HG03159 (cell line): ENCODE measurements around the gene FCER1G.

Source experiments
- ATAC-seq: cut with Tn5 transposase; IDR thresholded peaks from one replicate; pipeline ENCODE4 v1.9.1; 2021; ENCODE audit warnings: mild to moderate bottlenecking, moderate library complexity; ENCODE audit not compliant: unreplicated experiment

The FCER1G gene

DNA sequence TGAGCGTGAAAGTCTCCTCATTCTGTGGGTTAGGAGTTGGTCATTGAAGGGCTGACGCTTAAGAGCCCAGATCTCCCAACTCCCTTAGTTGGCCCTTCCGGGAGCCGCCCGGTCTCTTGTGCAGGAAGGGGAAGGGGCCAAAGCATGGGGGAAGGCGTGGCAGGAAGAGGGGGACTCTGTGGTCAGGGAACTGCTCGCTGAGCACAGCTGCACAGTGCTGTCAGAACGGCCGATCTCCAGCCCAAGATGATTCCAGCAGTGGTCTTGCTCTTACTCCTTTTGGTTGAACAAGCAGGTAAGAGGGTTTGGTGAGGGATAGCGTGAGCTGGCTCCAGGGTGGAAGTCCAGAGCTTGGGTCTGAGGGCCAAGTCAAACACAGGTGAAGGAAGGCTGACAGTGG lies at the start of gene FCER1G:
Gene FCER1G (plus strand): TSS at position 220 of the 400 bp plus-strand sequence. CDS start 27 bp downstream, at position 247.
- ATAC-seq = no peak

DNA sequence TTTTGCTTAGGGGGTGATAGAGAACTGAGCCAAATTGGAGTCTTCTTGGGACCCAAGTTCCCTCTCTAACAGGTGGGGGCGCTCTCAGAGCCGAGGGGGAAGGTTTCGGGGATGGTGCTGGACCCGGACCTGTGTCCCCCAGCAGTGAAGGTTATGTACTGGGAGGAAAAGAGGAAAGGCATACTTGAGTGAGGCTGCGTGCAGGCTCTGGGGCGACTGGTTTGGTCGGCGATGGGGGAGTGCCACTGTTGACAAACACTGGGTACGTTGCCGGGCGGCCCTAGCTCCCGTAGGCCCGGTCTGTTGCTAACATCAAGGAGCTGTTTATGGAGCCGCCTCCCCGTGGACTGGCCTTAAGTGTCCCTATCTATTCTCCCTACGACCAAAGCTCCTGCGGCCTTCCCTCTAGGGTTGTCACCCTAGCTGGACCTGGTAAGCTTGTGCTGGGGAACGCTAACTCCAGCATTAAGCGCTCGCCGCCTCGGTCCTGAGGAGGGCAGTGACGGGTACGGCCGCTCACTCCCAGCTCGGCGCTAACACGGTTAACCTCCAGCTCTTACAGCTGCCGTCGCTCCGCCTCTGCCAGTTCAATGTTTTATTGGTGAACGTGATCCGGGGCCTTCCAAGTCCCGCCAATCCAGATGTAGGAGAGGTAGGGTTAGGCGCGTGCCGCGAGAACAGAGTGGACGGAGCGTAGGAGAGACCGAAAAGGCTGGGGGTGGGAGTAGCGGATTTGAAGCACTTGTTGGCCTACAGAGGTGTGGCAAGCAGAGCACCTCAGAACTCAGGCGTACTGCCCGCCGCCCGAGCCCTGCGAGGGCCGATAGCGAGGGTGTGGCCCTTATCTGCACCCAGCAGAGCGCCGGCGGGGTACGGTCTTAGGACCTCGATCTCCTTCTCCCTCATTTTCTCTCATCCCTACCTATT lies 49.1 kb upstream of the FCER1G start, which contains the start of gene PPOX:
Gene PPOX (plus strand): TSS at position 685 of the 927 bp plus-strand sequence. CDS start 422 bp downstream, outside the sequence.
- ATAC-seq = peak; percentile 88

DNA sequence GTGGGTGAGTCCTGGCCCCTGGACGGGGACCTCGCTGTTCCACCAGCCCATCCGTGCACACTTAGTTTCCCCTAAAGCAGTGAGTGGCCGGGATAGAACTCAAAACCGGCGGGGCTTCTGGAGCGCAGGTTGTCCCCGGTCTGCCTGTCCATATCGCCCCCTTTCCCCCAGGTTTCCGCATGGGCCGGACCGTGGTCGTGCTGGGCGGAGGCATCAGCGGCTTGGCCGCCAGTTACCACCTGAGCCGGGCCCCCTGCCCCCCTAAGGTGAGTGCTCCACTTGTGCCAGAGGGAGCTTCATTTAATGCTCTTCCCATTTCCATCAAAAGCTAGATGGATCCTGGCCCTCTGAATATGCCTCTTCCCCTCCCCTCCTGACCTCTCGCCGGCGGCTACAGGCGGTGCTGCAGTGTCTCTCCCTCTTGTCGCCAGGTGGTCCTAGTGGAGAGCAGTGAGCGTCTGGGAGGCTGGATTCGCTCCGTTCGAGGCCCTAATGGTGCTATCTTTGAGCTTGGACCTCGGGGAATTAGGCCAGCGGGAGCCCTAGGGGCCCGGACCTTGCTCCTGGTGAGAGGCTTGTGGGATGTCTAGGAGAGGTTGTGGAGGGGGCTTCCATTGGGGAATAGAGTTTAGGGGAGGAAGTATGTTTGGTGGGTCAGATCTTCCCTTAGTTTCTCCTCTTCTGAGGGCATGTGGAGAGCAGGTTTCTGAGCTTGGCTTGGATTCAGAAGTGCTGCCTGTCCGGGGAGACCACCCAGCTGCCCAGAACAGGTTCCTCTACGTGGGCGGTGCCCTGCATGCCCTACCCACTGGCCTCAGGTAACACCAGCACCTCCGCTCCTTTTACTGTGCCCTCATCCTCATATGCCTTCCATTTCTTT lies 48.2 kb upstream of the FCER1G start:
- no peak for ATAC-seq

DNA sequence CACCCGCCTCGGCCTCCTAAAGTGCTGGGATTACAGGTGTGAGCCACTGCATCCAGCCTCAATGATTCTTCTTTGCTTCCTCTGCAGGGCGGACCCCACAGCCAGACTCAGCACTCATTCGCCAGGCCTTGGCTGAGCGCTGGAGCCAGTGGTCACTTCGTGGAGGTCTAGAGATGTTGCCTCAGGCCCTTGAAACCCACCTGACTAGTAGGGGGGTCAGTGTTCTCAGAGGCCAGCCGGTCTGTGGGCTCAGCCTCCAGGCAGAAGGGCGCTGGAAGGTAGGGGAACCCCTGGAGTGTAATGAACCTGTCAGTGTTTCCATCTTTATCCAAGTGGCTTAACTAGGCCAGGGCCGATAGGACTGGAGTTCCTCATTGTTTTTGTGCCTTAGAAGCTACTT lies 46.2 kb upstream of the FCER1G start:
- no peak for ATAC-seq

DNA sequence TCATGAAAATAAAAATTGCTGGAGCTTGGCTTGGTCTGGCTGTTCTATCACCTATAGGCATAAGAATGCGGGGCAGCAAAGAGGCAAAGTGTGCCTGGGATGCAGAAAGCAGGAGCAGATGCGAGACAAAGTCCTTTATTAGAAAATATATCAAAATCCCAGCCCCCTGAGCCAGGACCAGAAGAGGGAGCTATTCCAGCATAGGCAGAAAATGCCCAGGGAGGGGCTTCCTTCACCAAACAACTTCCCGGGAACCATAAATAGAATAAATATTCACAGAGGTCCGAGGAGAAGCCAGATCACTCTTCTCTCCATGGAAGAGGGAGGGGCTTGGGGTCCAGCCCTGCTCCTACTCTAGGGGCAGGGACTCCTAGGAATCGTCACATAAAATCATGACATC lies 43.9 kb upstream of the FCER1G start:
- no peak for ATAC-seq

DNA sequence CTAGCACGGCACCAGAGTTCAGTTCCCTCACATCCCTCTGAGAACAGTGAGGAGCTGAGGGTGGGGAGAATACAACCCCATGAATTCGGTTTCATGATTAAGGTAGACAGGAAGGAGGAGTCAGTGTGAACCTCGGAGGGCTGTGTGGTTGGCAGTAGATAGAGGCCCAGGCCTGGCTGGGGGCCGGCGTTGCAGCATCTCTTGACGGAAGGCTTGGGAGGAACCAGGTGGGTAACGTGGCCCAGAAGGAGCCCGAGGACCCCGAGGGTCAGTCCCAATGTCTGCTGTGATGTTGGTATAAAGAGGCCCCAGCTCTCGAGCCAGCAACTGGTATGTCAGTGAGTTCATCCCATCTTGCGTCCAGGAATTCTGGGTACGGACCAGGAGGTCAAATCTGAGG lies 43.4 kb upstream of the FCER1G start:
- ATAC-seq = no peak

DNA sequence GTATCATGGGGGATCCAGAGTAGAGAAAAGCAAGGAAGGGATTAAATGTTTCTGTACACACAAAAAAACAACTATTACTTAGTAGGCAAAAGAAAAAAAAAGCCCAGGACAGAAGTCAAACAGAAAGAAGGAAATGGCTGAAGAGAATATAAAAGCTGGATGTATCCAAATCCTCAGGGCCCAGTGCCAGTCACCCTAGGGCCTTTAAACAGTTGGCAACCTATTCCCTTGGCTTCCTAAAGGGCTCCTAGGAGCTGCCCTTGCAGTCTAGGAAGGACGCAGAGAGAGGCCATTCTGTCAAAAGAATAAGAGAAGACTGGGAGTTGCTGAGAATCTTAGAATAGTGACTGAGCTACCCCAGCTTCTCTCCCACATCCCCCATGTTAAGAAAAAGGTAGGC lies 42.7 kb upstream of the FCER1G start:
- ATAC-seq = no peak

DNA sequence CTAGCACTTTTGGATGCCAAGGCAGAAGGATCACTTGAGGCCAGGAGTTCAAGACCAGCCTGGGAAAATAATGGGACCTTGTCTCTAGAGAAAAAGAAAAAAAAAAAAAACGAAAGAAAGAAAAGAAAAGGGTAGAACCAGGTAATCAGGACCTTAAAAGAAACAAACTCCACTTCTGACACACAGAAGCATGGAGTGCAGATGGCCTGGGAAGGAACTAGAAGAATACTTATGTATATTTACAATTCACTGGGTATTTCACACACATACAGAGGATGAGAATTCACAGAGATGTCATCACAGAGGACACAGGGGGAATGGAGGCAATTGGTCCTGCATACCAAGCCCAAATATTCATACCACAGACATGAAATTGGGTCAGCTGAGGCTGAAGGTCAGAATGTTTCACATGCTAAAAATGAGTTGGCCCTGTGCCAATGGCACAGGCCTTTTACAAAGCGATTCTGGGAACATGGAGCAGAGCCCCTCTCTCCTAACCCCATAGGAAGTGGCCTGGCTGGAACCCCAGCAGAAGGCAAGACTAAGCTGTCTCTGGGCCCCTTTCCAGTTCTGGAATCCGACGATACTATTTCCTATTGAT lies 42.2 kb upstream of the FCER1G start:
- no peak for ATAC-seq

DNA sequence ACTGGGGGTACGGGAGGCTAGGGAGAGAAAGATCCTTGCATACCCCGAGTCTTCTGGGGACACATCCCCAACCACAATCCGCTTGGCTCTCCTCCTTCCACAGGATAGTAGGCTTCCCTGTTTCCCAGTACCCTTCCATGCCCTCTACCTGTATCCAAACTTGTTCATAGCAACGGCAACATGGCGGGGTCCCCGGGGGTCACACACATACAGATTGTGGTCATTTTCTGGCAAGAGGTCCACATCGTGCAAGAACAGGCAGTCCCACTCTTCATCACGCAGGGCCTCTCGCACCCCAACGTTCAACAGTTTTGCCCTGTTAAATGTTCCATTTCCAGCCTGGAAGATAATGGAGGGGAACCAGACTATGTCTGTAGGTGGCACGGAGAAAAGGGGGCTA lies 41.4 kb upstream of the FCER1G start:
- ATAC-seq = no peak

DNA sequence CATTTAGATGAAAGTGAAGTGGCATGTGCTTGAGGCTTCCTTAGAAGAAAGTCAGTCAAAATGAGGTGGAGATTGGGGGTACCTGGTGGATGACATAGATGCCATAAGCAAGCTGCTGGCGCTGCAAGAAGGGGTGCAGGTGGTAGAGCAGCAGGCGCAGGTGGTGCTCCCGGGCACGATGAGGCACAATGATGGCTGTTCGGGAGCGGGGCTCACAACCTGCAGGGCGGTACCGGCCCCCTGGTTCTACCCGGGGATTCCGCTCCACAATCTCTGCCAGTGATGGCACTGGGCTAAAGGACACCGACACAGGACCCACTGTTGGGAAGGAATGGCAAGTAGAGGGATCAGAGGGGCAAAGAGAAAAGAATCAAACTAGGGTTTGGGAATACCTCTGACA lies 40.2 kb upstream of the FCER1G start:
- ATAC-seq = no peak

DNA sequence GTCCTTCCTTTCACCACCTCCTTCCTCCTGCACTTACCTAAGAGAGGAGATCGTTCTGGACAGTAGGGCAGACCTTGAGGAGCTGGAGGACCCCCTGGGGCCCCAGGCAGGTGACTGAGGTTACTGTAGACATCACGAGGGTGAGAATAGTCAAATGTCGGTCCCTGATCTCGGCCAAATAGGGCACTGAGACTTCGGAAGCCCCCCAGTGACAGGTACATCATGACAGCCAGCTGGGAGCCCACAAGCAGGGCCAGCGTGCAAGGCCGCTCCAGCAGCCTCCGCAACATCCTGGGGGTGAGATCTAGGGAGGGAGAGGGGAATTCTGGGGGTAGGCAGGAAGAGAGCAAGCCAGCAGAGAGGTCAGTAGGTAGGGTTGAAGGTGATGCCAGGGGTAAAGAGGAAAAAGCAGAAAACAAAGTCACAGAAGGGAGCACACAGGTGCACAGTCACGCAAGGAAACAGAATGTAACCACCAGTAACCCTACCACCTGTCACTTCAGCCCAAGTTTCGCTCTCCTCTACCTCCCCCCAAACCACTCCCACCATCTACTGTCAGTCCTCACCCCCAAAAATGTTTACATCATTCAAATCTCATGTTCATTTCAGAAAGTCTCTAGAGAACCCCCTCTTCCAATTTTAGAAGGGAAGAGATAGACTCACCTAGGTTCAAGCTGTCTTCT lies 39.2 kb upstream of the FCER1G start:
- no peak for ATAC-seq

DNA sequence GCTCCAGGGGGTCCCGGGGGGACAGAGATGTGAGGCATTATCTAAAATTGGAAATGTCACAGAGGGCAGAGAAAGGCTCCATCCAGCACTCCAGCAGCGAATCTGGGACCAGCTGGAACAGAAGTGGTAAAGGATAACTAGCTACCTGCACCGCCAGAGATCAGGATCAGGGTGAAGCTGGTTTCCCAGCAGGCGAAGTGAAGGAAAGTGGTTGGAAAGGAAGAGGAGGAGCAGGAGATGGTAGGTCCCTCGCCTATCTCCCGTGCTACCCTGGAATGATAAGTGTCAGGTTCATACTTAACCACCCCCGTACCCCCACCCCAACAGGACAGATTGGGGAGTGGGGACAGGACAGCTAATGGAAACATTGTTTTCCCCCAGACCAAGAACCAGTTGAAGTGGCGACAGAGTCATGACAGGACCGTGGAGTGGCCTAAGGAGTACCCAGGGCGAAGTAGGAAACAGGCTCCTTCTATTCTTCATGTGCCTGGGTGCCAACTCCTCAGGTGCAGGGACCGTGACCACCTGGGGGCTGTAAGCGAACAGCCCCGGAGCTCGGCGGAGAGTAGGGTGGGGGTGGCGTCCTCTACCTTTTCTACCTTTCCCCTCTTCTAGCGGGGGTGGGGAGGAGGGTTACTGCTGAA lies 38.5 kb upstream of the FCER1G start:
- peak; percentile 12 for ATAC-seq

DNA sequence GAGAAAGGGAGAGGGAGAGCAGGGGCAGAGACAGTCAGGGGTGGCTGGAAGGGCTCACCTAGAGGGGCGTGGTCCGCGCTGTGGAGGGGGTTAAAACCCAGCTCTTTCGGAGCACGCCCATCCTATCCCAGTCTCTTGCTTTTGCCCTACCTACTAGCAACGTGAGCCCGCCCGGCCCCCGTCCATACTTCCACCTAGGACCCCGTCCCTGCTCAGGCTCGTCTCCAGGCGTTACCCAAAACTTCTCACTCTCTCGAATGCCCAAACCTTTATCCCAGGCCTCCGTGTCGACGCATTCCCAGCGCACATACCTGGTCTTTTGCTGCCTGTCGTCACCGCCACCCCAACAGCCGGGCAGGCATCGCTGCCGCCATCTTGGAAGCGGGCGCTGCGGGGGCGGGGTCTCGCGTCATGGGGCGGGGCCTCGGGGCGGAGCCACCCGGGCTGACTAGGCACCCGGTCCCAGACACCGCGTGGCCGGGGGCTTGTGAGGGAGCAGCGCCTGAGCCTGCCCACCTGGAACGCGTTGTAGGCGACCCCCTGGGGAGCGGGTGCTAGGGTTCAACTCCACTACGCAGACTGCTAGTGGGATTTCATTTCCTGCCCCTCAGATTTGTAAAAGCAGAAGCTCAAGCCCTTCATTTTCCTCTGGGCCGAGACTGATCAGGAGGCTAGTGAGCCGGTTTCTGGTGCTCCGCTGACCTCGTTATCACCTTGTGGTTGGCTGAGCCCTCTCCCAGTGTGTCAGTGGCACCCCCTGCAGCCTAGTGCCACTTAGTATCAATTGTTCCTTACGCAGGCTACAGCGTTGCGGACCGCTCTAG lies 37.8 kb upstream of the FCER1G start, which contains the start of gene B4GALT3:
Gene B4GALT3 (minus strand): TSS at position 396 of the 824 bp plus-strand sequence. CDS start 1,447 bp downstream, outside the sequence.
- ATAC-seq = peak; percentile 65

DNA sequence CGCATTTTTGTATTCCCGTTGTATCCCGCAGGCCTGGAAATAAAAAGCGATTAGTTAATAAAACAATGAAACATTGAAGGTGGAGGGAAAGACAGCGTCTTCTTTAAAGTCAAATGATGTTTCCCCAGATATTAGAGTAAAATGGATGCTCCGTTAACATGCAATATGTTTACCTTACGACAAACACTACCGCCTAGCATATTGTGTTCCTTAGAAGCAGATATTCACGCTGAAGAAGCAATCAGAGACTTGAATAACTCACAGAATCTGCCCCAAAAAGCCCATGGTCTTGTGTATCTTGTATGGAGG lies 37.2 kb upstream of the FCER1G start:
- no peak for ATAC-seq

DNA sequence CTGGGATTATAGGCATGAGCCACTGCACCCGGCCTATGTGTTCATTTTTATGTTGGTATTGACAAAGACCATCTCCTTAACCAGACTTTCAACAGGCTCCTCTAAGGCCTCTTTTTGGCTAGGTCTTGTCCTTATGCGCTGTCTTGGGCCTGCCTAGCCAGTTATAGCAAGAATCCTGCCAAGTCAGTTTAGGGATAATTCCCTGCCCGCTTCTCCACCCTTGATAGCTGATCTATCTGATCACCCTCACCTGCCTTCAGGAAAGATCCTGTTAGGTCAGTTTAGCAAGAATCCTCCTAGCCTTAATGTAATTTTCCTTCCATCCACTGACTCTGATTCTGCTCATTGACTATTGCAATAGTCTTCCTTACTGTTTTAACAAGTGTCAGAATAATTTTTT lies 35.4 kb upstream of the FCER1G start:
- no peak for ATAC-seq

DNA sequence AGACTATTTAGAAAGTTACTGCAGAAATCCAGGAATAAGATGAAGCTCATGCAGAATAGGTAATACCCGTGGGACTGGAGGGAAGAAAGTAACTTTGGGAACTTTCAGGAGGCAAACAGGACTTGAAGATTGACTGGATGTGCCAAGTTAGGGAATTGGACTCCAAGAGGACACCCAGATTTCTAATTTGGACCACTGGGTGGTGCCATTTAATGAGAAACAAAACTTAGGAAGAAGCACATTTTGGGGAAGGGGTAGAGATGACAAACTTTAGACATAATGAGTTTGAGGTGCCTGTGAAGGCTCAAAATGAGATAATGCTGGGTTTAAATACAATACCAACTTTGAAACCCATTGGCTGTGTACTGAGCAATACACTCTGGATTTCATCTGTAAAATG lies 34.5 kb upstream of the FCER1G start:
- no peak for ATAC-seq

DNA sequence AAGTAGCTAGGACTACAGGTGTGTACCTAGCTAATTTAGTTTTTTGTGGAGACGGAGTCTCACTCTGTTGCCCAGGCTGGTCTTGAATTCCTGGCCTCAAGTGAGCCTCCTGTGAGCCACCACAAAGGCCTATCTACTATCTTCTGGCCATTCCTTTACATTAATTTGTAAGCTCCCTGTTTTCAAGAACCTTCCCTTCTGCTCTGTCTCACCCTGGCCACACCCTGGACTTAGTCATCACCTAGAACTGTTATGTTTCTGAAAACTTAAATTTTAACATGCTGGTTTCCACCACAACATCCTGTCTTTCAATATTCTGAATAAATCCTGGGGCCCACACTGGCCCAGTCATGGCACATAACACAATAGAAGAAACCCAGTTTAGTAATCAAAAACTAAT lies 32.9 kb upstream of the FCER1G start:
- ATAC-seq = peak; percentile 37

DNA sequence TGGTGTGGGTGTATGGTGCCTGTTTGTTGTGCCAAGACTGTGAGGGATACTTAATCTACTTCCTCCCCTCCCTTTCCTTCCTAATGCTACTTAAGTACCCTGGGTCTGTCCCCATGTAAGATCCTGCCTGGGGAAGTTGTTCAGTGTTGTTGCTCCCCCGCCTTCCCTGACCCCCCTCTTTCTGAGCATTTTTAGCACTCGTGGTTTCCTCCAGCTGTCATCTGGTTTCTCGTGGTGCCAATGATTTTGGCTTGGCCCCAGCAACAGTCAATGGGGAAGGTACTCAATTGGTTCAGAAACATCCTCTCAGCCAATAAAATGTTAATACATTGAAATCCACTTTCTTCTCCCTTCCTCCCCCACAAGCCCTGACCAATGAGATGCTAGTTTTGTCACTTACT lies 29.8 kb upstream of the FCER1G start:
- peak; percentile 52 for ATAC-seq

DNA sequence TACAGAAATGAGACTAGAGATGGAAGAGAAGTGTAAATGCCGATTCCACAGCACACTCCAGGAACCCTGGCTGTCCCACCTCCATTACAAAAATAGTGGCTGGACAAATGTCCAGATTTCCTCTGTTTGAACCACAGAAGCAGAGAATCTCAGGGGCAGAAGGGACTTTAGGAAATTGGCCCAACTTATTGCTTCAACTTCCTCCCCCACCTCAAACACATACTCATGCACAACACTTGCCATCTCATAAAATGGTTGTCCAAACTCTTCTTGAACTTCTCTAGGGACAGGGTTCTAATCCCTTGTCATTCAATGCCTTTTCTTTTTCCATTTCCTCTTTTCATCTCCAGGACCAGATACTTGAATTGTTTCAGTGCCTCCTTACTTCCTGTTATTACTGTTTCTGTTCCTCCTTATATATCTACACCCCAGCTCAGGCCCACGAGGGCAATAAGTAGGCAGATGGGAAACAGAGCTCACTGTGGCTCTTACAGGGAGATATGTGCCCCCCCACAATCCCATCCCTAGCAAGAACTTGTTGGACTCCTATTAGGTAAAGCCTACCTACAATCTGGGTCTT lies 29.3 kb upstream of the FCER1G start:
- ATAC-seq = peak; percentile 23
